Kidney (tissue), 14 donors: ENCODE results near the gene SLCO4A1. TPM values are rescaled to one million over a fixed set of nuclear protein-coding genes. Genes with fewer than 3 reads are reported as not detected.

Source experiments
- DNase-seq, 5 donors: peaks; one replicate each; pipeline ENCODE4 v3.0.0-alpha.2; 2013 to 2020
- FAIRE-seq: peaks from 2 replicates; lab custom pipeline; 2012; peaks lifted over from hg19 to GRCh38; lab: Jason Lieb, UNC
- H3K27ac ChIP-seq, 2 donors: one replicate each; pipeline ENCODE4 v1.7.0; 2013; ENCODE audit warnings: low read depth in 2 of 2, low read length in 2 of 2, inconsistent platforms in 1 of 2
- H3K27me3 ChIP-seq: one replicate; pipeline ENCODE4 v1.7.1; 2013; ENCODE audit warnings: low read length, inconsistent platforms; ENCODE audit not compliant: control insufficient read depth, insufficient read depth
- H3K36me3 ChIP-seq, 3 donors: one replicate each; pipeline versions ENCODE4 v1.7.0 to v1.7.1; 2013; ENCODE audit warnings: low read length in 3 of 3, control low read depth in 1 of 3, inconsistent platforms in 1 of 3; ENCODE audit not compliant: insufficient read depth in 3 of 3, control insufficient read depth in 2 of 3
- H3K4me1 ChIP-seq, 3 donors: one replicate each; pipeline versions ENCODE4 v1.7.0 to v1.7.1; 2013; ENCODE audit warnings: low read length in 3 of 3, inconsistent platforms in 1 of 3, low read depth in 1 of 3; ENCODE audit not compliant: control insufficient read depth in 2 of 3, insufficient read depth in 2 of 3
- H3K4me3 ChIP-seq, 3 donors: one replicate each; pipeline versions ENCODE4 v1.7.0 to v1.8.1; 2013; ENCODE audit warnings: low read length in 3 of 3, control low read depth in 1 of 3, inconsistent platforms in 1 of 3
- H3K9ac ChIP-seq, 3 donors: one replicate each; pipeline versions ENCODE4 v1.7.0 to v1.7.1; 2013; ENCODE audit warnings: low read length in 3 of 3, control low read depth in 1 of 3, inconsistent platforms in 1 of 3
- H3K9me3 ChIP-seq, 3 donors: one replicate each; pipeline versions ENCODE4 v1.7.0 to v1.7.1; 2013; ENCODE audit warnings: low read length in 3 of 3, control low read depth in 1 of 3, inconsistent platforms in 1 of 3; ENCODE audit not compliant: control insufficient read depth in 2 of 3, insufficient read depth in 1 of 3
- CTCF ChIP-seq: IDR thresholded peaks from 3 replicates; pipeline ENCODE4 v1.5.1; 2012; ENCODE audit warnings: mild to moderate bottlenecking, moderate library complexity, borderline replicate concordance; ENCODE audit not compliant: insufficient read depth; ENCODE audit errors: extremely low read depth
- intact Hi-C: fragments of 100-400 bp; cut with DNase I; formaldehyde crosslinking; loops from one replicate; pipeline ENCODE4 v1.11.1; 2022
- polyA plus RNA-seq: library from polyadenylated mRNA; stranded (reverse); fragments of 350-450 nt; fragmentation: Illumina TruSeq; extraction: RNeasy Lipid Tissue Mini Kit (QIAGEN cat#74804); gene quantifications from one replicate; pipeline ENCODE4 v1.2.3, GENCODE V29; 2014; ENCODE audit warnings: low read depth, low replicate concordance; ENCODE audit not compliant: insufficient read depth
- total RNA-seq: library from RNA; stranded (reverse); fragmentation: NEBNext Ultra II Directional; extraction: Animal tissue kit (Norgen Biotek cat#: 25700); gene quantifications from one replicate; pipeline ENCODE4 v1.2.1, GENCODE V29; 2021
- donor health status: control.
- donor health status: control.
- donor health status: control.
- donor health status: control.
- donor health status: control.
- donor health status: DM: yes; HTN: yes; CAD: no.
- donor health status: Normal renal cell carcinoma (clear cell type).

The SLCO4A1 gene
- total and polyA plus RNA-seq, 2 donors from 2014 or later: 12.4 to 80.3 TPM

- Histone ChIP-seq H3K4me3 (no peak overlapping the region), H3K27me3 (no peaks in the 10 kb centered on the region), H3K9ac (no peak overlapping the region), H3K36me3 (no peaks in the 10 kb centered on the region), H3K4me1 (no peaks in the 10 kb centered on the region), H3K9me3 (no peaks in the 10 kb centered on the region), H3K27ac (no peak overlapping the region)
- intact Hi-C loops: no loop called here
- FAIRE-seq (no peak), DNase-seq (no peak)
- TF ChIP-seq CTCF: no peak
These were observed 52.6 kb downstream of the SLCO4A1 start for GRCh38 chr20:62694868-62695267.

GRCh38 chr20:62695448-62696414 lies 53.4 kb downstream of the SLCO4A1 start:
- FAIRE-seq: no peak
- TF ChIP-seq CTCF: no peak

DNA sequence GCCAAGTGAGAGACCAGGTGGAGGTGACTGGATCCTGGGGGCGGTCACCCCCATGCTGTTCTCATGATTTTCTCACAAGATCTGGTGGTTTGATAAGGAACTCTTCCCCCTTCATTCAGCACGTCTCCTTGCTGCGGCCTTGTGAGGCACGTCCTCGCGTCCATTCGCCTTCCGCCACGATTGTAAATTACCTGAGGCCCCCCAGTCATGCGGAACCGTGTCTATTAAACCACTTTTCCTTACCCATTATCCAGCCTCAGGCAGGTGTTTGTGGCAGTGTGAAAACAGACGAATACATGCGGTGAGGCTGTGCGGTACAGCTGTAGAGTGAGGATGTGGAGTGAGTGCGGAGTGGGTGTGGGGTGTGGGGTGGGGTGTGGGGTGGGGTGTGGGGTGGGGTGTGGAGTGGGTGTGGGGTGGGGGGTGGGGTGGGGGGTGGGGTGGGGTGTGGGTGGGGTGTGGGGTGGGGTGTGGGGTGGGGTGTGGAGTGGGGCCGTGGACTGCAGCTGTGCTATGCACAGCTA lies 54.2 kb downstream of the SLCO4A1 start:
- Histone ChIP-seq H3K4me1 (no peaks in the 10 kb centered on the region), H3K9ac (no peak overlapping the region), H3K4me3 (no peak overlapping the region), H3K27me3 (no peaks in the 10 kb centered on the region), H3K36me3 (no peaks in the 10 kb centered on the region), H3K9me3 (no peaks in the 10 kb centered on the region), H3K27ac (no peak overlapping the region)
- TF ChIP-seq CTCF: no peak
- no peak for FAIRE-seq
- DNase-seq: peak in 3 of 5 donors; percentile 68 to 77 (median 76)
- intact Hi-C loops: no loop called here

More at GRCh38 chr20:62695448-62696414, 53.4 kb downstream of the SLCO4A1 start:
- H3K27me3 ChIP-seq: no peaks in the 10 kb centered on the region
- no peak overlapping the region for H3K27ac ChIP-seq
- peak in 1 of 5 donors; percentile 24 for DNase-seq
- H3K4me1 ChIP-seq: no peaks in the 10 kb centered on the region
- intact Hi-C loops: no loop called here
- no peaks in the 10 kb centered on the region for H3K9me3 ChIP-seq
- no peak overlapping the region for H3K4me3 ChIP-seq
- H3K9ac ChIP-seq: no peak overlapping the region
- no peaks in the 10 kb centered on the region for H3K36me3 ChIP-seq
